Sigmoid colon (tissue), 7 donors: ENCODE measurements around the gene TERF2IP. TPM values are rescaled to one million over a fixed set of nuclear protein-coding genes. Genes with fewer than 3 reads are reported as not detected.

Experiments
- DNase-seq: peaks from one replicate; pipeline ENCODE4 v3.0.0-alpha.2; 2019
- H3K27ac ChIP-seq, 4 donors: fragments of 200-600 bp; sonication (generic); one replicate each; pipeline ENCODE4 v1.5.1; 2016 to 2019; ENCODE audit warnings: mild to moderate bottlenecking in 1 of 4
- H3K27me3 ChIP-seq, 3 donors: fragments of 200-600 bp; sonication (generic); one replicate each; pipeline ENCODE4 v1.5.1; 2019; ENCODE audit warnings: mild to moderate bottlenecking in 1 of 3
- H3K36me3 ChIP-seq, 4 donors: fragments of 200-600 bp; sonication (generic); one replicate each; pipeline ENCODE4 v1.5.1; 2016 to 2019
- H3K4me1 ChIP-seq, 4 donors: fragments of 200-600 bp; sonication (generic); one replicate each; pipeline ENCODE4 v1.5.1; 2017 to 2019
- H3K4me3 ChIP-seq, 4 donors: fragments of 200-600 bp; sonication (generic); one replicate each; pipeline ENCODE4 v1.5.1; 2017 to 2019; ENCODE audit warnings: mild to moderate bottlenecking in 2 of 4, moderate library complexity in 1 of 4
- H3K9me3 ChIP-seq, 4 donors: fragments of 200-600 bp in 3 of 4; sonication (generic) in 3 of 4; one replicate each; pipeline versions ENCODE4 v1.5.1 to v1.6.1; 2013 to 2019
- CTCF ChIP-seq, 4 experiments: fragments of 450-650 bp in 3 of 4; fragments of 200-600 bp in 1 of 4; IDR thresholded peaks; one replicate each; pipeline ENCODE4 v1.5.1; 2016 to 2019; ENCODE audit warnings: antibody characterized with exemption in 4 of 4, mild to moderate bottlenecking in 3 of 4, moderate library complexity in 2 of 4
- EP300 ChIP-seq, 4 donors: sonication (generic); formaldehyde crosslinking; IDR thresholded peaks; one replicate each; pipeline ENCODE4 v1.6.1; 2017; ENCODE audit warnings: antibody characterized with exemption in 4 of 4
- POLR2A ChIP-seq, 2 donors: fragments of 450-650 bp; IDR thresholded peaks; one replicate each; pipeline ENCODE4 v1.6.1; 2016; ENCODE audit warnings: antibody characterized with exemption in 2 of 2, mild to moderate bottlenecking in 2 of 2, moderate library complexity in 2 of 2
- POLR2AphosphoS5 ChIP-seq, 4 donors: sonication (generic); formaldehyde crosslinking; IDR thresholded peaks; one replicate each; pipeline ENCODE4 v1.6.1; 2017; ENCODE audit warnings: antibody characterized with exemption in 4 of 4
- WGBS, 2 donors: extraction: QIAGEN DNeasy Blood & Tissue Kit; methylation state at CpG; one replicate each; pipeline ENCODE4 v1.1.7; 2013; 5-methylcytosine and 5-hydroxymethylcytosine counted together
- intact Hi-C: fragments of 100-400 bp; cut with DNase I; formaldehyde crosslinking; loops from one replicate; pipeline ENCODE4 v1.15.1; 2023
- polyA plus RNA-seq, 3 donors: library from polyadenylated mRNA; stranded (reverse); fragments of 200-250 nt; gene quantifications; one replicate each; pipeline ENCODE4 v1.2.3, GENCODE V29; 2013
- total RNA-seq, 4 donors: library from RNA; depleted of rRNA; stranded (reverse); fragments of >200 nt; gene quantifications; one replicate each; pipeline ENCODE4 v1.1.0, GENCODE V29; 2016
- donor health status: healthy with polysubstance abuse.
- donor health status: Bipolar disorder and iron deficiency.
- donor health status: healthy.

TERF2IP gene
- total and polyA plus RNA-seq, 7 donors = 26.6 to 76.0 (median 49.0) TPM

GRCh38 chr16:75644240-75645012, 3.1 kb upstream of the TERF2IP start:
- 79 to 88% methylated on average over 7 of the region's 7 CpGs for WGBS, 2 donors
- intact Hi-C loops = loop anchor here (5.0 kb wide), 2 partner anchors 87 to 182 kb away; partner anchors contain the start of genes TMEM170A and TMEM231

DNA sequence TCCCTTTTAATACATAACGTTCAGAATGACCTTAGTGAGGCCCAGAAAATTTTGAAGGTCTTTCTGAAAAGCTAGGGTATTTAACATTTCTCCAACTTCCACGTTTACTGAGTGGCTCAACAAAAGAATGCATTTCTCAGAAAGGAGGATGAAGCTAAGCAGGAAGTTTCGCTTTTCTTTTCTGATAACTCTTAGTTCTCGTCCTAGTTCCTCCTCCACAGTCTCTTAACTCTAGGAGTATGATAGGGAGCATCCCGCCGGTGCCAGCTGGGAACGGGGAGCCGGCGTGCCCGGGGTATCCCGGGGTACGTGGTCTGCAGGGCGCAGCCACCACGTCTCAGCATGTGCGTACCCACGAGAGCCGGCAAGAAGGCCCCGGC, 471 bp upstream of the TERF2IP start:
- WGBS, 2 donors = 0 to 1% methylated on average over 18 of the region's 18 CpGs
- H3K4me1 ChIP-seq = peaks cover 0 to 52% (median 47%) of the 10 kb centered on the region in 4 donors
- intact Hi-C loops = loop anchor here (1.0 to 5.0 kb wide), 4 partner anchors 24 to 185 kb away; partner anchors contain the start of genes ADAT1, TMEM170A and TMEM231

More at GRCh38 chr16:75644240-75645012, 3.1 kb upstream of the TERF2IP start:
- Histone ChIP-seq H3K36me3 (peaks cover 13 to 45% (median 22%) of the 10 kb centered on the region in 4 donors), H3K4me1 (peaks cover 0 to 27% (median 23%) of the 10 kb centered on the region in 4 donors), H3K4me3 (no peak overlapping the region), H3K27me3 (no peaks in the 10 kb centered on the region), H3K9me3 (no peaks in the 10 kb centered on the region), H3K27ac (no peak overlapping the region)
- DNase-seq = no peak
- TF ChIP-seq POLR2A (IDR thresholded peaks at IDR 0.05) (no peak), EP300 (IDR thresholded peaks at IDR 0.05) (no peak), POLR2AphosphoS5 (IDR thresholded peaks at IDR 0.05) (no peak), CTCF (IDR thresholded peaks at IDR 0.05) (no peak)

DNA sequence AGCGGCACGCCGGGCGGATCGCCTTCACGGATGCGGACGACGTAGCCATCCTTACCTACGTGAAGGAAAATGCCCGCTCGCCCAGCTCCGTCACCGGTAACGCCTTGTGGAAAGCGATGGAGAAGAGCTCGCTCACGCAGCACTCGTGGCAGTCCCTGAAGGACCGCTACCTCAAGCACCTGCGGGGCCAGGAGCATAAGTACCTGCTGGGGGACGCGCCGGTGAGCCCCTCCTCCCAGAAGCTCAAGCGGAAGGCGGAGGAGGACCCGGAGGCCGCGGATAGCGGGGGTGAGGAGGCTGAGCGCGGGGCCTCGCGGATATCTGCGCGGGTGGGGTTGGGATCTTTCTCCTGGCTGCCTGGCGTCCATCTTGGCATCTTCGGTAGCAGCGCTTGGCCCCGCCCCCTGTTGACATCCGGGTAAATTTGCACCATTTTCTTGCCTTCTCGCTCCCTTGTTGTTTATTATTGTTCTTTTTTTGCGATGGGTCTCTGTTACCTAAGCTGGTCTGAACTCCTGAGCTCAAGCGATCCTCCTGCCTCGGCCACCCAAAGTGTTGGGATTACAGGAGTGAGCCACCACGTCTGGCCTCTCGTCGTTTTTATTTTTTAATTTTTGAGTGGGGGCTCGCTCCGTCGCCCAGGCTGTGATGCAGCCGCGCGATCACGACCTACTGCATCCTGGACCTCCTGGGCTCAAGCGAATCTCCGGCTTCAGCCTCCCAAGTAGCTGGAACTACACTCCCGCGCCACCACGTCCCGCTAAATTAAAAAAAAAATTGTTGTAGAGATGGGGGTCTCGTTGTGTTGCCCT, 898 bp downstream of the TERF2IP start:
- H3K4me3 ChIP-seq = peak overlapping the region; percentile 92 to 98 (median 94)
- peak; percentile 90 for DNase-seq
- peaks cover 0 to 17% (median 4%) of the 10 kb centered on the region in 4 donors for H3K36me3 ChIP-seq
- H3K4me1 ChIP-seq = peaks cover 0 to 66% (median 59%) of the 10 kb centered on the region in 4 donors
- intact Hi-C loops = loop anchor here (2.0 to 5.0 kb wide), 3 partner anchors 91 to 186 kb away; partner anchors contain the start of genes TMEM170A and TMEM231
- TF ChIP-seq POLR2A (IDR thresholded peaks at IDR 0.05) = no peak
- peak; percentile 9 to 76 (median 18) for TF ChIP-seq POLR2AphosphoS5 (IDR thresholded peaks at IDR 0.05)
- WGBS, 2 donors = 0 to 1% methylated on average over 62 of the region's 62 CpGs
- no peaks in the 10 kb centered on the region for H3K9me3 ChIP-seq
- H3K27me3 ChIP-seq = no peaks in the 10 kb centered on the region
- H3K27ac ChIP-seq = peak overlapping the region; percentile 96 to 100 (median 97)

More for the DNA sequence above, 471 bp upstream of the TERF2IP start:
- H3K27me3 ChIP-seq = no peaks in the 10 kb centered on the region
- TF ChIP-seq POLR2A (IDR thresholded peaks at IDR 0.05) (no peak), CTCF (IDR thresholded peaks at IDR 0.05) (no peak), POLR2AphosphoS5 (IDR thresholded peaks at IDR 0.05) (no peak), EP300 (IDR thresholded peaks at IDR 0.05) (no peak)
- H3K4me3 ChIP-seq = peak overlapping the region; percentile 92 to 98 (median 94)
- peaks cover 0 to 21% (median 4%) of the 10 kb centered on the region in 4 donors for H3K36me3 ChIP-seq
- H3K27ac ChIP-seq = peak overlapping the region; percentile 96 to 100 (median 97)
- H3K9me3 ChIP-seq = no peaks in the 10 kb centered on the region
- DNase-seq = no peak

- Histone ChIP-seq H3K27ac (no peak overlapping the region), H3K9me3 (no peaks in the 10 kb centered on the region), H3K4me3 (no peak overlapping the region), H3K4me1 (peaks cover 0 to 43% (median 41%) of the 10 kb centered on the region in 4 donors), H3K27me3 (no peaks in the 10 kb centered on the region), H3K36me3 (peaks cover 15 to 50% (median 30%) of the 10 kb centered on the region in 4 donors)
- WGBS, 2 donors = 72 to 75% methylated on average over 1 of the region's 1 CpG
- TF ChIP-seq POLR2AphosphoS5 (IDR thresholded peaks at IDR 0.05) = no peak
- no peak for DNase-seq
- intact Hi-C loops = no loop called here
Observed at GRCh38 chr16:75653922-75654321, 6.3 kb downstream of the TERF2IP start.

DNA sequence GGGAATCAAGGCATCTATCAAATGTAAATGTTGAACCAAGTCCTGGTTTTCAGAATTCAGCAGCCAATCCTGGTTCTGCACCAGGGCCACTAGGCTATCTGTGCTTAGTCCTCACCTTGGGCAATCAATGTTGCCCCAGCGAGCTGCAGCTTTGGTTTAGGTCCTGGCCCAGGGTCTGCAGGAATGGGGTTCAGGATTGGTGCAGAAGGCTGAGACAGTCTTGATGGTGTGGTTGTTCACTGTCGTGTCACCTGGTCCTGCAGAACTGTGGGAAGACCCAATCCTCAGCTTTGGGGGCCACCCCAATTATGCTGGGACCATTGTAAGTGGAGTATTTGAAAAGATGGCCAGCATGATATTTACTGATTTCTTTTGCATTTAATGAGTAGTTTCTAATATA, 10.6 kb downstream of the TERF2IP start:
- Histone ChIP-seq H3K27ac (no peak overlapping the region), H3K4me1 (peaks cover 0 to 7% (median 6%) of the 10 kb centered on the region in 4 donors), H3K4me3 (no peak overlapping the region), H3K27me3 (no peaks in the 10 kb centered on the region), H3K9me3 (no peaks in the 10 kb centered on the region), H3K36me3 (peaks cover 19 to 60% (median 30%) of the 10 kb centered on the region in 4 donors)
- no peak for DNase-seq
- no peak for TF ChIP-seq POLR2AphosphoS5 (IDR thresholded peaks at IDR 0.05)
- intact Hi-C loops = no loop called here
- 96 to 97% methylated on average over 2 of the region's 2 CpGs for WGBS, 2 donors
